Endodermal cell (in vitro differentiated cells): ENCODE results near the gene SSBP4. TPM values are rescaled to one million over a fixed set of nuclear protein-coding genes. Genes with fewer than 3 reads are reported as not detected.
A peak's percentile ranks its signal among the peaks of the same experiment; 100 is the strongest.

Experiments
- DNase-seq: peaks from one replicate; pipeline ENCODE4 v3.0.0-alpha.2; 2017
- H3K27ac ChIP-seq: 2 replicates; pipeline ENCODE4 v1.5.1; 2013; ENCODE audit warnings: mild to moderate bottlenecking, low read depth, low read length, moderate library complexity
- H3K27me3 ChIP-seq: 2 replicates; pipeline ENCODE4 v1.6.1; 2013; ENCODE audit warnings: mild to moderate bottlenecking, low read length, moderate library complexity; ENCODE audit not compliant: insufficient read depth, control insufficient read depth, poor library complexity, severe bottlenecking
- H3K36me3 ChIP-seq: 2 replicates; pipeline ENCODE4 v1.7.0; 2013; ENCODE audit warnings: mild to moderate bottlenecking, low read length, moderate library complexity; ENCODE audit not compliant: control insufficient read depth, insufficient read depth
- H3K4me1 ChIP-seq: one replicate; pipeline ENCODE4 v1.7.0; 2013; ENCODE audit warnings: low read length; ENCODE audit not compliant: control insufficient read depth, insufficient read depth
- H3K4me3 ChIP-seq: 2 replicates; pipeline ENCODE4 v1.5.1; 2013; ENCODE audit warnings: mild to moderate bottlenecking, low read length, moderate library complexity
- H3K9ac ChIP-seq: 2 replicates; pipeline ENCODE4 v1.6.1; 2013; ENCODE audit warnings: mild to moderate bottlenecking, low read length, moderate library complexity; ENCODE audit not compliant: poor library complexity, severe bottlenecking; ENCODE audit errors: extremely low read depth
- H3K9me3 ChIP-seq: 2 replicates; pipeline ENCODE4 v1.6.1; 2013; ENCODE audit warnings: mild to moderate bottlenecking, low read length, moderate library complexity; ENCODE audit not compliant: control insufficient read depth
- H3K27ac Mint-ChIP-seq: 2 replicates; pipeline ENCODE4 v1.8.0; 2020; ENCODE audit warnings: mixed read lengths
- H3K27me3 Mint-ChIP-seq: 2 replicates; pipeline ENCODE4 v1.8.0; 2021; ENCODE audit warnings: mild to moderate bottlenecking, mixed read lengths; ENCODE audit not compliant: insufficient read depth
- H3K36me3 Mint-ChIP-seq: 2 replicates; pipeline ENCODE4 v1.8.0; 2020; ENCODE audit warnings: low read depth, mixed read lengths
- H3K4me1 Mint-ChIP-seq: 2 replicates; pipeline ENCODE4 v1.8.0; 2020; ENCODE audit warnings: mixed read lengths
- H3K4me3 Mint-ChIP-seq: 2 replicates; pipeline ENCODE4 v1.8.0; 2020; ENCODE audit warnings: mild to moderate bottlenecking, moderate library complexity, mixed read lengths
- H3K9me3 Mint-ChIP-seq: 2 replicates; pipeline ENCODE4 v1.8.0; 2020; ENCODE audit warnings: mild to moderate bottlenecking, mixed read lengths
- CTCF ChIP-seq: fragments of 200-600 bp; sonication (generic); conservative IDR thresholded peaks from 2 replicates; pipeline ENCODE4 v1.5.0; 2021; ENCODE audit warnings: antibody characterized with exemption, mild to moderate bottlenecking
- WGBS, 2 experiments: methylation state at CpG; one replicate each; pipeline versions ENCODE4 v1.1.5 to v1.1.7; 2013; ENCODE audit warnings: missing lambda C conversion rate in 2 of 2, mixed read lengths in 1 of 2; ENCODE audit not compliant: insufficient coverage in 1 of 2, insufficient read length in 1 of 2; 5-methylcytosine and 5-hydroxymethylcytosine counted together
- total RNA-seq, 2 donors: library from RNA; stranded (reverse); fragmentation: NEBNext Ultra II Directional in 1 of 2; extraction: Animal tissue kit (Norgen Biotek cat#: 25700) in 1 of 2; gene quantifications; 2 replicates in 1 of 2; 3 replicates in 1 of 2; pipeline ENCODE4 v1.2.1, GENCODE V29; 2021

The SSBP4 gene
- total RNA-seq, 2 donors from 2014 or later, result 35.9 to 43.5 TPM

- no peak overlapping the region for H3K9ac ChIP-seq
- no peak overlapping the region for H3K4me3 Mint-ChIP-seq
- peaks cover 10% of the 10 kb centered on the region for H3K4me1 Mint-ChIP-seq
These were observed 4.2 kb downstream of the SSBP4 start for GRCh38 chr19:18423258-18424020.

DNA sequence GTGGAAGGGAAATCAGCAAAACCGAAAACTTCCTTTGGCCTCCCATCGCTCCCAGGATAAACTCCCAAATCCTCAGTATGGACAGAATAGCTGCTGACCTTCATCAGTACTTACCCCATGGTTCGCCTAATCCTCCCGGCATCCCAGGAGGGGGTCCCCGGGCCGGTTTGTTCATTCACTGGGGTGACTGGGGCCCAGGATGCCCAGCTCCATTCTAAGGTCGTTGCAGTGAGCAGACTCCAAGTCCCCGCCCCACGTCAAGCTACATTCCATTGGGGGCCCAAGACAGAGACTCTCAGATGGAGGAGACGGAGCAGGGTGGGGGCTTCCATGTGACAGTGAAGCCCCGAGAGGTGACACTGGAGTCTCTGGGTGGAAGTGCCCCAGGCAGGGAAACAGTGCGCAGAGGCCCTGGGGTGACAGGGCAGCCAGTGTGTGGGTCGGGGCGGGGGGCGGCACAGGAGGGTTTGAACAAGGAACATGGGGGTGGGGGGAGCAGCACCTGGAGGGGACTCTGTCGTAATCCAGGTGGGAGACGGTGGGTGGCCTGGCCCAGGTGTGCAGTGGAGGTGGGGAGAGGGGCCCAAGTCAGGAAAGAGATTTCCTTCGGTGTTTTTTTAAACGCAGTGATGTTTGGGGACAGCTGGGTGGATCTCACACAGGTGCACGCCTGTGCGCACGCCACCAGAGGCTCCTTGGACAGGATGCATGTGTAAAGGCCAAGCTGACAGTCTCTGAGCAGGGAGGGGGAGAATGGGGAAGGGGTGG is 5.1 kb downstream of the SSBP4 start:
- Histone ChIP-seq H3K4me1 (no peaks in the 10 kb centered on the region), H3K27ac (no peak overlapping the region), H3K27me3 (no peaks in the 10 kb centered on the region), H3K9ac (no peak overlapping the region), H3K4me3 (no peak overlapping the region), H3K36me3 (no peaks in the 10 kb centered on the region), H3K9me3 (no peaks in the 10 kb centered on the region)
- WGBS, 2 experiments, result 78 to 81% methylated on average over 16 to 22 of the region's 22 CpGs
- Mint-ChIP-seq H3K4me1 (peaks cover 10% of the 10 kb centered on the region), H3K36me3 (no peaks in the 10 kb centered on the region), H3K4me3 (no peak overlapping the region), H3K9me3 (no peaks in the 10 kb centered on the region), H3K27me3 (peaks cover 43% of the 10 kb centered on the region), H3K27ac (no peak overlapping the region)
- DNase-seq, result peak; percentile 47
- no peak for TF ChIP-seq CTCF

More at GRCh38 chr19:18423258-18424020, 4.2 kb downstream of the SSBP4 start:
- TF ChIP-seq CTCF, result no peak
- no peak overlapping the region for H3K27ac Mint-ChIP-seq
- no peaks in the 10 kb centered on the region for H3K9me3 ChIP-seq
- 93 to 99% methylated on average over 11 to 21 of the region's 21 CpGs for WGBS, 2 experiments
- no peaks in the 10 kb centered on the region for H3K4me1 ChIP-seq
- H3K36me3 Mint-ChIP-seq, result no peaks in the 10 kb centered on the region
- H3K27me3 Mint-ChIP-seq, result peaks cover 49% of the 10 kb centered on the region
- H3K27ac ChIP-seq, result peak overlapping the region; percentile 24
- no peak overlapping the region for H3K4me3 ChIP-seq
- no peaks in the 10 kb centered on the region for H3K9me3 Mint-ChIP-seq
- H3K36me3 ChIP-seq, result no peaks in the 10 kb centered on the region
- DNase-seq, result no peak
- peaks cover 4% of the 10 kb centered on the region for H3K27me3 ChIP-seq

GRCh38 chr19:18424890-18425514 is 5.8 kb downstream of the SSBP4 start:
- no peak for TF ChIP-seq CTCF

More at GRCh38 chr19:18424890-18425514, 5.8 kb downstream of the SSBP4 start:
- peaks cover 10% of the 10 kb centered on the region for H3K4me1 Mint-ChIP-seq
- Histone ChIP-seq H3K9ac (no peak overlapping the region), H3K9me3 (no peaks in the 10 kb centered on the region), H3K4me3 (no peak overlapping the region), H3K27ac (no peak overlapping the region), H3K36me3 (no peaks in the 10 kb centered on the region), H3K4me1 (no peaks in the 10 kb centered on the region), H3K27me3 (no peaks in the 10 kb centered on the region)
- 85 to 92% methylated on average over 8 to 17 of the region's 17 CpGs for WGBS, 2 experiments
- H3K27me3 Mint-ChIP-seq, result peaks cover 40% of the 10 kb centered on the region
- peak; percentile 45 for DNase-seq
- no peak overlapping the region for H3K4me3 Mint-ChIP-seq
- no peaks in the 10 kb centered on the region for H3K36me3 Mint-ChIP-seq
- no peak overlapping the region for H3K27ac Mint-ChIP-seq
- H3K9me3 Mint-ChIP-seq, result no peaks in the 10 kb centered on the region
